Panc1 (cell line): Measurements from ENCODE around the gene SNX3. TPM values are rescaled to one million over a fixed set of nuclear protein-coding genes. Genes with fewer than 3 reads are reported as not detected.
A peak's percentile ranks its signal among the peaks of the same experiment; 100 is the strongest.
"Not testable (repeated sequence)": the region's sequence is repeated elsewhere in the genome, so short reads cannot be mapped to it uniquely, and the experiment has no call there.

Source experiments
- ATAC-seq: fragments of 200-7000 bp; cut with Tn5 transposase; 2 replicates; pipeline ENCODE4 v1.9.1; 2020; ENCODE audit warnings: mild to moderate bottlenecking, moderate library complexity
- Bru-seq: library from RNA; stranded (reverse); fragments of 400-500 nt; gene quantifications from one replicate; lab custom pipeline; 2021; lab: Mats Ljungman, UMichigan
- BruChase-seq, 2 experiments: library from RNA; stranded (reverse); fragments of 400-500 nt; gene quantifications; one replicate each; lab custom pipeline; 2021; lab: Mats Ljungman, UMichigan
- BruUV-seq: library from RNA; stranded (reverse); fragments of 400-500 nt; replicated peaks from 2 replicates; lab custom pipeline; 2021; lab: Mats Ljungman, UMichigan
- CTCF ChIA-PET: fragments of 300-600 bp; sonication (Branson Sonifier 250); formaldehyde crosslinking; loops from one replicate; lab custom pipeline; 2022; ENCODE audit warnings: antibody characterized with exemption; lab: Charles Lee
- POLR2A ChIA-PET: fragments of 300-600 bp; sonication (Branson Sonifier 250); formaldehyde crosslinking; loops from one replicate; lab custom pipeline; 2022; ENCODE audit warnings: antibody characterized with exemption; lab: Charles Lee
- DNase-seq: peaks from one replicate; pipeline ENCODE4 v3.0.0-alpha.2; 2010; ENCODE audit warnings: low read depth, low spot score
- H3K27ac ChIP-seq: 2 replicates; pipeline ENCODE4 v1.5.1; 2011; ENCODE audit warnings: mild to moderate bottlenecking, low read length, inconsistent platforms
- H3K27me3 ChIP-seq: fragments of 200-500 bp; sonication (Bioruptor generic); 2 replicates; pipeline ENCODE4 v1.6.0; 2014; ENCODE audit warnings: low read length, inconsistent platforms; ENCODE audit not compliant: control insufficient read depth, insufficient read depth
- H3K36me3 ChIP-seq: fragments of 200-500 bp; sonication (Bioruptor generic); 2 replicates; pipeline ENCODE4 v1.5.1; 2014; ENCODE audit warnings: inconsistent platforms, mild to moderate bottlenecking, low read length, moderate library complexity; ENCODE audit not compliant: control insufficient read depth, insufficient read depth
- H3K4me1 ChIP-seq: 2 replicates; pipeline ENCODE4 v1.5.1; 2011; ENCODE audit warnings: inconsistent platforms, mild to moderate bottlenecking, low read length, moderate library complexity; ENCODE audit not compliant: control insufficient read depth, insufficient read depth
- H3K4me3 ChIP-seq, 2 experiments: 2 replicates each; pipeline ENCODE4 v1.5.1; 2011 to 2012; ENCODE audit warnings: low read depth in 2 of 2, low read length in 2 of 2, mild to moderate bottlenecking in 2 of 2, inconsistent platforms in 1 of 2, moderate library complexity in 1 of 2
- H3K9me3 ChIP-seq: fragments of 200-500 bp; sonication (Bioruptor generic); 2 replicates; pipeline ENCODE4 v1.5.1; 2014; ENCODE audit warnings: low read depth, mild to moderate bottlenecking, inconsistent platforms, low read length, moderate library complexity; ENCODE audit not compliant: control insufficient read depth, insufficient read depth
- POLR2AphosphoS5 ChIP-seq: IDR thresholded peaks from 2 replicates; pipeline ENCODE4 v1.6.1; 2012; ENCODE audit warnings: mild to moderate bottlenecking, low read depth, low read length, moderate library complexity
- SIN3A ChIP-seq: IDR thresholded peaks from 2 replicates; pipeline ENCODE4 v1.6.1; 2012; ENCODE audit warnings: low read depth, mild to moderate bottlenecking, low read length, moderate library complexity, borderline replicate concordance; ENCODE audit not compliant: insufficient read depth
- TCF7L2 ChIP-seq: IDR thresholded peaks from 2 replicates; pipeline ENCODE4 v1.6.1; 2011; ENCODE audit warnings: mild to moderate bottlenecking, low read depth, low read length, inconsistent platforms
- in situ Hi-C: cut with HindIII; loops from 2 replicates; pipeline ENCODE4 v1.10.0; 2016; ENCODE audit warnings: low sequenced_read_pairs, low pct_unique_long_range_greater_than_20kb
- intact Hi-C: fragments of 100-400 bp; cut with micrococcal nuclease; formaldehyde crosslinking; loops from one replicate; pipeline ENCODE4 v1.10.0; 2022; ENCODE audit not compliant: unreplicated experiment
- long read RNA-seq: library from polyadenylated mRNA; unstranded; transcript quantifications from one replicate; pipeline ENCODE4 v2.0.0, GENCODE V29; 2021; ENCODE audit not compliant: unreplicated experiment
- polyA plus RNA-seq: library from polyadenylated mRNA; unstranded; fragments of >200 nt; gene quantifications from one replicate; pipeline ENCODE4 v1.2.1, GENCODE V29; 2012; ENCODE audit warnings: missing spikeins; ENCODE audit not compliant: insufficient read length
- total RNA-seq: library from RNA; stranded (reverse); gene quantifications from one replicate; pipeline ENCODE4 v1.2.1, GENCODE V29; 2021; ENCODE audit not compliant: unreplicated experiment
- TF ChIP-seq, protein P1 (sequence below), 2 experiments: IDR thresholded peaks; 2 replicates each; pipeline ENCODE4 v1.6.1; 2011 to 2012; ENCODE audit warnings: low read depth in 2 of 2, control low read depth in 1 of 2, low read length in 1 of 2, mild to moderate bottlenecking in 1 of 2, moderate library complexity in 1 of 2; ENCODE audit not compliant: insufficient read depth in 1 of 2
- TF ChIP-seq, protein P2 (sequence below): fragments of 450-650 bp; IDR thresholded peaks from 2 replicates; pipeline ENCODE4 v1.5.1; 2017; ENCODE audit warnings: mild to moderate bottlenecking

Gene SNX3
- total RNA-seq (223 TPM), Bru-seq, nascent RNA (percentile 84 among the genes with signal in this experiment), BruChase-seq, experiment 1, labeled RNA remaining after a 2-hour chase (percentile 80 among the genes with signal in this experiment), BruChase-seq, experiment 2, labeled RNA remaining after a 6-hour chase (percentile 86 among the genes with signal in this experiment)
- polyA plus RNA-seq, result 276 TPM
- long read RNA-seq, transcript SNX3-202 (4 exons, 890 nt), result minor isoform, 19 of 452 reads
- long read RNA-seq, transcript SNX3-201 (4 exons, 1,755 nt), result major isoform, 402 of 452 reads
- long read RNA-seq, partial matches to known transcripts, result 10 of 452 reads
- long read RNA-seq, other reads (novel, unspliced or antisense), result 16 of 452 reads

DNA sequence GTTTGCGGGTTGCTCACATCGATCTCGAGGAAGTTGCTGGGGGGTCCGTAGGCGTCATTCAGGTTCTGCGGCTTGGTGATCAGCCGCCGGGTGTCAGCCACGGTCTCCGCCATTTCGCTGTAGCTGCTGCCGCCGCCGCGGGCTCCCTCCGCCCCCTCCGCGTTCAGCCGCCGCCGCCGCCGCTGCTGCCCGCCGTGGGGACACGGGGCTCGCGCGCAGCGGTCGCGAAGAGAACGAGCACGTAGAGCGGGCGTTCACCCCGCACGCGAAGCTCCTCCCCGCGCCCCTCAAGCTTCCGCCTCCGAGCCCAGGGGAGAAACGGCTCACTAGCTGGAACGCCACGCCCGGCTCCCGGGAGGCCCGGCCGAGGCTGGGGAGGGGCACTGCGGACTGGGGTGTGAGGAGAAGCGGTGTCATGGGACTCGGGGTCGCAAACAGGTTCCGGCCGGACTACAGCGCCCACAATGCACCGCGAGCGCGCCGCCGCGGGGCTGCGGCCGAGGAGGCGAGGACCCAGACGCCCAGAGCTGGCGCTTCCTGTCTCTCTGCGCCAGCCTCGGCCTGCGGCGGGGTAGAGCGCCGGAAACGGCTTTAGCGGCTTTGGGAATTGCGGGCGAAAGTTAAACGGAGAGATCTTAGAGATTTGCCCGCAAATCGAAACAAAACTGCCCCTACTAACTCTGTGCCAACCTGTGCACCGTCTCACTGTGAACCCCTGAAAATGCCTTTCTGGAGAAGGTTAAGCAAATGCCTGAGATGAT, at the start of gene SNX3:
SNX3 (minus strand) TSS at position 232 of the 761 bp plus-strand sequence; CDS start at position 113, 119 bp downstream.
- POLR2A ChIA-PET, result interaction anchor here (0.7 to 1.4 kb wide), 2 partner anchors 33 to 156 kb away, joined by 3 to 5 read pairs; no protein-coding TSS in a partner anchor
- TF ChIP-seq SIN3A (peak; percentile 16; the same call in 1 of the 2 replicates), TCF7L2 (peak; percentile 58; the same call in 1 of the 2 replicates), POLR2AphosphoS5 (peak; percentile 95)
- TF ChIP-seq, protein P1, sequence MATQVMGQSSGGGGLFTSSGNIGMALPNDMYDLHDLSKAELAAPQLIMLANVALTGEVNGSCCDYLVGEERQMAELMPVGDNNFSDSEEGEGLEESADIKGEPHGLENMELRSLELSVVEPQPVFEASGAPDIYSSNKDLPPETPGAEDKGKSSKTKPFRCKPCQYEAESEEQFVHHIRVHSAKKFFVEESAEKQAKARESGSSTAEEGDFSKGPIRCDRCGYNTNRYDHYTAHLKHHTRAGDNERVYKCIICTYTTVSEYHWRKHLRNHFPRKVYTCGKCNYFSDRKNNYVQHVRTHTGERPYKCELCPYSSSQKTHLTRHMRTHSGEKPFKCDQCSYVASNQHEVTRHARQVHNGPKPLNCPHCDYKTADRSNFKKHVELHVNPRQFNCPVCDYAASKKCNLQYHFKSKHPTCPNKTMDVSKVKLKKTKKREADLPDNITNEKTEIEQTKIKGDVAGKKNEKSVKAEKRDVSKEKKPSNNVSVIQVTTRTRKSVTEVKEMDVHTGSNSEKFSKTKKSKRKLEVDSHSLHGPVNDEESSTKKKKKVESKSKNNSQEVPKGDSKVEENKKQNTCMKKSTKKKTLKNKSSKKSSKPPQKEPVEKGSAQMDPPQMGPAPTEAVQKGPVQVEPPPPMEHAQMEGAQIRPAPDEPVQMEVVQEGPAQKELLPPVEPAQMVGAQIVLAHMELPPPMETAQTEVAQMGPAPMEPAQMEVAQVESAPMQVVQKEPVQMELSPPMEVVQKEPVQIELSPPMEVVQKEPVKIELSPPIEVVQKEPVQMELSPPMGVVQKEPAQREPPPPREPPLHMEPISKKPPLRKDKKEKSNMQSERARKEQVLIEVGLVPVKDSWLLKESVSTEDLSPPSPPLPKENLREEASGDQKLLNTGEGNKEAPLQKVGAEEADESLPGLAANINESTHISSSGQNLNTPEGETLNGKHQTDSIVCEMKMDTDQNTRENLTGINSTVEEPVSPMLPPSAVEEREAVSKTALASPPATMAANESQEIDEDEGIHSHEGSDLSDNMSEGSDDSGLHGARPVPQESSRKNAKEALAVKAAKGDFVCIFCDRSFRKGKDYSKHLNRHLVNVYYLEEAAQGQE (IDR thresholded peaks at IDR 0.05; ENCODE audit: insufficient read depth in 1 of 2, low read depth in 2 of 2, low read length in 1 of 2), result peak in 1 of 2 experiments; percentile 55; a peak in 2 of 4 replicates
- TF ChIP-seq, protein P2, sequence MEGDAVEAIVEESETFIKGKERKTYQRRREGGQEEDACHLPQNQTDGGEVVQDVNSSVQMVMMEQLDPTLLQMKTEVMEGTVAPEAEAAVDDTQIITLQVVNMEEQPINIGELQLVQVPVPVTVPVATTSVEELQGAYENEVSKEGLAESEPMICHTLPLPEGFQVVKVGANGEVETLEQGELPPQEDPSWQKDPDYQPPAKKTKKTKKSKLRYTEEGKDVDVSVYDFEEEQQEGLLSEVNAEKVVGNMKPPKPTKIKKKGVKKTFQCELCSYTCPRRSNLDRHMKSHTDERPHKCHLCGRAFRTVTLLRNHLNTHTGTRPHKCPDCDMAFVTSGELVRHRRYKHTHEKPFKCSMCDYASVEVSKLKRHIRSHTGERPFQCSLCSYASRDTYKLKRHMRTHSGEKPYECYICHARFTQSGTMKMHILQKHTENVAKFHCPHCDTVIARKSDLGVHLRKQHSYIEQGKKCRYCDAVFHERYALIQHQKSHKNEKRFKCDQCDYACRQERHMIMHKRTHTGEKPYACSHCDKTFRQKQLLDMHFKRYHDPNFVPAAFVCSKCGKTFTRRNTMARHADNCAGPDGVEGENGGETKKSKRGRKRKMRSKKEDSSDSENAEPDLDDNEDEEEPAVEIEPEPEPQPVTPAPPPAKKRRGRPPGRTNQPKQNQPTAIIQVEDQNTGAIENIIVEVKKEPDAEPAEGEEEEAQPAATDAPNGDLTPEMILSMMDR, result no peak

DNA sequence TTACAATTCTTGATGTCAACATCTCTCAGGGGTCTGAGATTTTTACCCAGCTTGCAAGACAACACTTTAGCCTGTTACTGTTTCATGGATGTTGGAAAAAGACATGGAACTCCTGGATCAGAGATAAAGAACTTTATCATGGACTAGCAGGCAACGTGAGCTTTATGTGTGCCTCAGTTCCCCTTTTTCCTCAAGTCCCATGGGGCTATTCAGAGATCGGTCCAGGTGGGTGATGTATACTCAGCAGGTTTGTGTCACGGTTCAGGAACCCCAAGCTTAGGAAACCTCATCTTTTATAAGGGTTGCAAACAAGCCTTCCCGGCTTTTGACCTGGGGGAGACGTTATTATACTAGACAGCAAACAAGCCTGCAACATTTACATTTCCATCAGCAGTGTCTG, 49.0 kb upstream of the SNX3 start:
- no peak for ATAC-seq
- ChIA-PET CTCF (no interaction called here), POLR2A (no interaction called here)
- in situ Hi-C loops (no loop called here), intact Hi-C loops (no loop called here)
- Histone ChIP-seq H3K27ac (no peak overlapping the region), H3K9me3 (no peaks in the 10 kb centered on the region), H3K27me3 (no peaks in the 10 kb centered on the region), H3K36me3 (no peaks in the 10 kb centered on the region), H3K4me1 (no peaks in the 10 kb centered on the region), H3K4me3 (no peak overlapping the region)
- no peak for DNase-seq
- TF ChIP-seq POLR2AphosphoS5, result no peak
- TF ChIP-seq, protein P2, result no peak
- TF ChIP-seq, protein P1 (IDR thresholded peaks at IDR 0.05; ENCODE audit: insufficient read depth in 1 of 2, low read depth in 2 of 2, low read length in 1 of 2), result no peak
- TF ChIP-seq SIN3A, result no peak
- no peak for TF ChIP-seq TCF7L2
- no TSS peak for BruUV-seq

More for the DNA sequence above, at the start of gene SNX3:
- H3K27me3 ChIP-seq, result no peaks in the 10 kb centered on the region
- ATAC-seq (peak; percentile 99), DNase-seq (peak; percentile 90)
- BruUV-seq, result TSS peak; percentile 99
- intact Hi-C loops, result no loop called here
- peak within 1 kb of the TSS; percentile 88 to 99 for H3K4me3 ChIP-seq
- in situ Hi-C loops, result no loop called here
- H3K36me3 ChIP-seq, result peaks cover 6% of the 10 kb centered on the region
- no peaks in the 10 kb centered on the region; the same call in 1 of the 2 replicates for H3K4me1 ChIP-seq
- CTCF ChIA-PET, result interaction anchor here (1.4 kb wide), 1 partner anchor 231 kb away, joined by 6 read pairs; no protein-coding TSS in a partner anchor
- peak within 1 kb of the TSS; percentile 99 for H3K27ac ChIP-seq
- H3K9me3 ChIP-seq, result no peaks in the 10 kb centered on the region

DNA sequence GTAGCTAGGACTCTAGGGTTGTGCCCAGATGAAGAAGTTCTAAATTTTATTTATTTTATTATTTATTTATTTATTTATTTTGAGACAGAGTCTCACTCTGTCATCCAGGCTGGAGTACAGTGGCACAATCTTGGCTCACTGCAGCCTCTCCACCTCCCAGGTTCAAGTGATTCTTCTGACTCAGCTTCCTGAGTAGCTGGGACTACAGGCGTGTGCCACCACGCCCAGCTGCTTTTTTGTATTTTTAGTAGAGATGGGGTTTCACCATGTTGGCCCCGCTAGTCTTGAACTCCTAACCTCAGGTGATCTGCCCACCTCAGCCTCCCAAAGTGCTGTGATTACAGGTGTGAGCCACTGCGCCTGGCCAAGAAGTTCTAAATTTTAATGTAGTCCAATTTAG, 47.8 kb upstream of the SNX3 start:
- H3K27ac ChIP-seq, H3K27me3 ChIP-seq, in situ Hi-C loops, H3K4me3 ChIP-seq, intact Hi-C loops, DNase-seq, H3K36me3 ChIP-seq, CTCF ChIA-PET, POLR2A ChIA-PET, H3K4me1 ChIP-seq, BruUV-seq, ATAC-seq, H3K9me3 ChIP-seq: not testable (repeated sequence)
